Kidney epithelial cell (primary cell): Measurements from ENCODE around the gene KCNK10. TPM values are rescaled to one million over a fixed set of nuclear protein-coding genes. Genes with fewer than 3 reads are reported as not detected.

Experiments used
- DNase-seq: peaks from one replicate; pipeline ENCODE4 v3.0.0-alpha.2; 2010; ENCODE audit warnings: low read depth
- H3K27me3 ChIP-seq: 2 replicates; pipeline ENCODE4 v1.6.0; 2011; ENCODE audit warnings: low read length; ENCODE audit not compliant: control insufficient read depth, insufficient read depth
- H3K36me3 ChIP-seq: 2 replicates; pipeline ENCODE4 v1.5.1; 2011; ENCODE audit warnings: low read length; ENCODE audit not compliant: control insufficient read depth, insufficient read depth
- H3K4me3 ChIP-seq: 2 replicates; pipeline ENCODE4 v1.5.1; 2011; ENCODE audit warnings: low read depth, mild to moderate bottlenecking, control low read depth, low read length
- CTCF ChIP-seq: IDR thresholded peaks from 2 replicates; pipeline ENCODE4 v1.5.1; 2011; ENCODE audit warnings: mild to moderate bottlenecking, moderate library complexity, low read length, control low read depth, inconsistent platforms; ENCODE audit not compliant: insufficient read depth, poor library complexity, severe bottlenecking
- total RNA-seq: library from RNA; depleted of rRNA; stranded (reverse); fragments of >200 nt; gene quantifications from 2 replicates; pipeline ENCODE4 v1.2.3, GENCODE V29; 2015

KCNK10 gene
- total RNA-seq, 1 donor from 2014 or later, result 0.04 TPM

GRCh38 chr14:88166616-88167015 is 156.5 kb downstream of the KCNK10 start:
- DNase-seq, result peak; percentile 51

GRCh38 chr14:88164906-88165534 is 158.0 kb downstream of the KCNK10 start:
- TF ChIP-seq CTCF, result no peak
- H3K36me3 ChIP-seq, result no peaks in the 10 kb centered on the region
- no peak overlapping the region for H3K4me3 ChIP-seq
- H3K27me3 ChIP-seq, result no peaks in the 10 kb centered on the region
- DNase-seq, result no peak

More at GRCh38 chr14:88166616-88167015, 156.5 kb downstream of the KCNK10 start:
- no peaks in the 10 kb centered on the region for H3K36me3 ChIP-seq
- H3K4me3 ChIP-seq, result no peak overlapping the region
- no peaks in the 10 kb centered on the region for H3K27me3 ChIP-seq
- TF ChIP-seq CTCF, result no peak

- H3K36me3 ChIP-seq, result no peaks in the 10 kb centered on the region
- H3K27me3 ChIP-seq, result no peaks in the 10 kb centered on the region
- no peak for TF ChIP-seq CTCF
- no peak overlapping the region for H3K4me3 ChIP-seq
- DNase-seq, result no peak
Observed at GRCh38 chr14:88163731-88164255, 159.3 kb downstream of the KCNK10 start.

- H3K4me3 ChIP-seq, result no peak overlapping the region
- no peaks in the 10 kb centered on the region for H3K27me3 ChIP-seq
- H3K36me3 ChIP-seq, result no peaks in the 10 kb centered on the region
- no peak for DNase-seq
- no peak for TF ChIP-seq CTCF
Observed at GRCh38 chr14:88156127-88156526, 166.9 kb downstream of the KCNK10 start.

- Histone ChIP-seq H3K4me3 (no peak overlapping the region), H3K27me3 (no peaks in the 10 kb centered on the region), H3K36me3 (no peaks in the 10 kb centered on the region)
- TF ChIP-seq CTCF, result no peak
- no peak for DNase-seq
Observed at GRCh38 chr14:88154926-88155325, 168.1 kb downstream of the KCNK10 start.

GRCh38 chr14:88154321-88154720 is 168.7 kb downstream of the KCNK10 start:
- Histone ChIP-seq H3K4me3 (no peak overlapping the region), H3K27me3 (no peaks in the 10 kb centered on the region), H3K36me3 (no peaks in the 10 kb centered on the region)
- TF ChIP-seq CTCF, result no peak
- DNase-seq, result no peak
